ENCODE results near the gene DBNDD1.

DBNDD1 gene

DNA sequence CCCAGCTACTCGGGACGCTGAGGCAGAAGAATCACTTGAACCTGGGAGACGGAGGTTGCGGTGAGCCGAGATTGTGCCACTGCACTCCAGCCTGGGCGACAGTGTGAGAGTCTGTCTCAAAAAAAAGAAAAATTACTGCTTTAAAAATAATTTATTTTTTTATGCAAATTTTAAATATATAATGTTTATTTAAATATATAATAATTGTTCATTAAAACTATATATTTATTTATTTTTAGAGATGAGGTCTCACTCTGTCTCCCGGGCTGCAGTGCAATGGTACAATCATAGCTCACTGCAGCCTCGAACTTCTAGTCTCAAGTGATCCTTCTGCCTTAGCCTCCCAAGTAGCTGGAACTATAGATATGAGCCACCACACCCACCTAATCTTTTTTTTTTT, 15.2 kb upstream of the DBNDD1 start:
- no peak for DNase-seq

DNA sequence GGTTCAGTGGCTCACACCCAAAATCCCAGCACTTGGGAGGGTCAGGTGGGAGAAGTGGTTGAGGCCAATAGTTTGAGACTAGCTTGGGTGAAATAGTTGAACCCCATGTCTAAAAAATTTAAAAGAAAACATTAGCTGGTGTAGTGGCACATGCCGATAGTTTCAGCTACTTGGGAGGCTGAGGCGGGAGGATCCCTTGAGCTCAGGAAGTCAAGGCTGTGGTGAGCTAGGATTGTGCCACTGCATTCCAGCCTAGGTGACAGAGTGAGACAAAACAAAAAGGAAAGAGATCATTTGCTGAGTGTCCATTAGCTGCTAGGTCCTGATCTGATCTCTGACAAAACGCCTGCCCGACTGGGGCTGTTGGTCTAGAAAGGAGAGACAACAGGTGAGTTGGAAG, 14.1 kb upstream of the DBNDD1 start:
- DNase-seq = no peak

DNA sequence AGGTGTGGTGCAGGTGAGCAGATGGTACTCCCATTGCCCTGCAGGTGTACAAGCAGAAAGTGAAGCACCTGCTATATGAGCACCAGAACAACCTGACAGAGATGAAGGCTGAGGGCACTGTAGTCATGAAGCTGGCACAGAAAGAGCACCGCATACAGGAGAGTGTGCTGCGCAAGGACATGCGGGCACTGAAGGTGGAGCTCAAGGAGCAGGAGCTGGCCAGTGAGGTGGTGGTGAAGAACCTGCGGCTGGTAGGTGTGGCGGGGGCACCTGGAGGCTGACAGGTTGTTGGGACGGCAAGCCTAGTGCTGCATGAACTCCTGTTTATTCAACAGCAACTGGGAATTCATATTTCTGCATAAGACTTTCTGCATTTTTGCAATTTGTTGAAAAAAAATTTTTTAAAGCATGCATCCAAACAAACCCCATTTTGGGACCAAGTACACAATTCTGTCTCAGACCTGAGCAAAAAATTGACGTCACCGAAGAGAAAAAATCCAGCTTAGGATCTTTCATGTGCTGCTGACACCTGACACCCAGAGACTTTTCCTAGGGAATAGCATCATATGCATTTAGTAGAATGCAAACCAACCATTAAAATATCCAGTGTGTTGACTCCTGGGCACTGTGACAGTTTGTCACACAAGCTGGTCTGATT, 13.5 kb upstream of the DBNDD1 start:
- no peak for DNase-seq

DNA sequence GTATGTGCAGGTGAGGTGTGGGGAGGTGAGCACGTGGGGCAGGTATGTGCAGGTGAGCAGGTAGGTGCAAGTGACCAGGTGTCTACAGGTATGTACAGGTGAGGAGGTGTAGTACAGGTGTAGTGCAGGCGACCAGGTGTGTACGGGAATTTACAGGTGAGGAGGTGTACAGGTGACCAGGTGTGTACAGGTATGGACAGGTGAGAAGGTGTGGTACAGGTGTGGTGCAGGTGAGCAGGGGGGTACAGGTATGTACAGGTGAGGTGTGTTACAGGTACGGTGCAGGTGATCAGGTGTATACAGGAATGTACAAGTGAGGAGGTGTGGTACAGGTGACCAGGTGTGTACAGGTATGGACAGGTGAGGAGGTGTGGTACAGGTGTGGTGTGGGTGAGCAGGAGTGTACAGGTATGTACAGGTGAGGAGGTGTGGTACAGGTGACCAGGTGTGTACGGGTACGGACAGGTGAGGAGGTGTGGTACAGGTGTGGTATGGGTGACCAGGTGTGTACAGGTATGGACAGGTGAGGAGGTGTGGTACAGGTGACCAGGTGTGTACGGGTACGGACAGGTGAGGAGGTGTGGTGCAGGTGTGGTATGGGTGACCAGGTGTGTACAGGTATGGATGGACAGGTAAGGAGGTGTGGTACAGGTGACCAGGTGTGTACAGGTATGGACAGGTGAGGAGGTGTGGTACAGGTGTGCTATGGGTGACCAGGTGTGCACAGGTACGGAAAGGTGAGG, 12.8 kb upstream of the DBNDD1 start:
- peak; percentile 11 for DNase-seq

DNA sequence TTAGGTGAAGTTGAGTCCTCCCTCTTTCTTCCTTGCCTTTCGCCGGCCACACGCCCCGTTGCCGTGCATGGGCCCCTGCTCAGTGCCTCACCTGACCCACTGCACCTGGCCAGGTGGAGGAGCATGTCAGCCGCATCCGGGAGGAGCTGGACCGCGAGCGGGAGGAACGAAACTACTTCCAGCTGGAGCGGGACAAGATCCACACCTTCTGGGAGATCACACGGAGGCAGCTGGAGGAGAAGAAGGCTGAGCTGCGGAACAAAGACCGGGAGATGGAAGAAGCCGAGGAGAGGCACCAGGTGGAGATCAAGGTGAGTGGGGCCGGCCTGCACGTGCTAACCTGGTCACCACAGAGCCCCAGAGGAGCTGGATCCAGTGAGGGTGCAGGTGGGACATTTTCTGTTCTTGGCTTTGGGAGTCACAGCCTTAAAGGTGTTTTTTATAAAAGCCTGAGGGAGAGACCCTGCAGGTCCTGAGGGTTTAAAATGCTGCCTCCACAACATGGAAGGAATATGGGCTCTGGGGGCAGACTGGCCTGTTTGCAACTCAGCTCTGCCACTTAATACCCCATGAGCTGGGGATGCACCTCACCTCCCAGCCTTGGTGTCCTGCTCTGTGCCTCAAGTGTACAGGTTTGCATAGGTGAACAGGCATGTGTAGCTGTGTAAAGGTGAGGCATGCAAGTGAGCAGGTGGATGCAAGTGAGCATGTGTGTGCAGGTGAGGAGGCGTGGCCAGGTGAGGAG, 12.1 kb upstream of the DBNDD1 start:
- DNase-seq = no peak

DNA sequence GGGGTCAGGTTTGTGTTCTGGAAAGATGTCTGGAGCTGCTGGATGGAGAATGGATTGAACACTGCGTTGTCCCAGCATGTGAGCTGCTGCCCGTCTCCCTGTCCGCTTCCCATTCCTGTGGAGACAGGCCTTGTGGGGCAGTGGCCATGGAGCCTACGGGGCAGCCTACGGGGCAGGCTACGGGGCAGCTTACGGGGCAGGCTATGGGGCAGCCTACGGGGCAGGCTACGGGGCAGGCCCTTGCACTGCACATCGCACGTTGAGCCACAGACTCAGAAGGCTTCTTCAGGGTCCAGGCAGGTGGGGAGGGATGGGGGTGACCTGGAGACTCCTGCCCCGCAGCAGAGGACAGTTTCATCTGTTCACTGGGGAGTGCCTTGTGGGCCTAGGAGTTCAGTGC, 9.7 kb upstream of the DBNDD1 start:
- no peak for DNase-seq

DNA sequence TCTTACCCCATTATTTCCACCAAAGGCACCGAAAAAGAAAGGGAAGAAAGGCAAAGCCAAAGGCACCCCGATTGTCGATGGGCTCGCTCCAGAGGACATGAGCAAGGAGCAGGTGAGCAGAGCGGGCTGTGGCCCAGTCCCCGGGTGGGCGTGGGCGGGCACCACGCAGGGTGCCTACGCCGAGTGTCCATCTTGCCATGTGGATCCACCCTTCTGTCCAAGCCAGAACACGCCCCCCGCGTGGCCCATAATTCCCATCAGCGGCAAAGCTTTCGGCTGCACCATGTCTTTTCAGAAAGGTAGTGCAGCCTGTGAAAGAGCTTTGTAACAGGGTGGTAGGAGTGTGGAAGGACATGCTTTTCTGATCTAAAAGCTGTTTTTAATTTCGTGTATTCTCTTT, 8.4 kb upstream of the DBNDD1 start:
- no peak for DNase-seq

DNA sequence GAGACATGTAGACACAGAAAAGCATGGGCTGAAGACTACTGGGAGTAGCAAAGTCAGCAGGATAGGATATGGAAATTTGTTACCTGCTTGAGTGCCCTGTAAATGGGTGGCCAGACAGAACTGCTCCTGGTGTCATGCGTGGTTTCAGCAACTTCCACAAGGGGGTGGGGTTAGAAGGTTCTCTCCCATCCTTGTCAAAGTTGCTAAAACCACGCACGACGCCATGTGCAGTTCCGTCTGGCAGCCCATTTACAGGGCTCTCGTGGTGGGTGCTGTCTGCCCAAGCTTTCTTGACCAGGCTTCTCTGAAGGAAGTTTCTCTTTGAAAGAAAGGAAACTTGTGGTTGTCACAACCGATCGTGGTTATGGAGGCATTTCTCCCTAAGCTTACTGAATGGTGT, 6.9 kb upstream of the DBNDD1 start:
- DNase-seq = peak; percentile 11

DNA sequence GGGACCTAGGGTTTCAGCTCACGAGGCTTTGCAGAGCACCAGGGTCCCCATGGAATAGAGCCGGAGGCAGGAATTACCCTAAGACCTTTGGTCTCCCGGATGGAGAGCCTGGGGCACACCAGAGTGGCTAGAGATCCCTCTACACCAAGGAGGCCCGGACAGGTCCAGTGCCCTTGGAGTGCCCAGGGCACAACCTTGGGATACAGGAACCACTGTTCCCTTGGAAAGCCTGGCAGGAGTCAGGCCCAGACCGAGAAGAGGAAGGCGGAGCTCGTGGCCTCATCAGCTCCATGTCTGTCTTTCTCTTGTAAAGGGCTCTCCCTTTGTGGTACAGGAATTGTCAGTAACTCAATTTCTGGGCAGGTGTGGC, 3.8 kb upstream of the DBNDD1 start:
- DNase-seq = peak; percentile 37

DNA sequence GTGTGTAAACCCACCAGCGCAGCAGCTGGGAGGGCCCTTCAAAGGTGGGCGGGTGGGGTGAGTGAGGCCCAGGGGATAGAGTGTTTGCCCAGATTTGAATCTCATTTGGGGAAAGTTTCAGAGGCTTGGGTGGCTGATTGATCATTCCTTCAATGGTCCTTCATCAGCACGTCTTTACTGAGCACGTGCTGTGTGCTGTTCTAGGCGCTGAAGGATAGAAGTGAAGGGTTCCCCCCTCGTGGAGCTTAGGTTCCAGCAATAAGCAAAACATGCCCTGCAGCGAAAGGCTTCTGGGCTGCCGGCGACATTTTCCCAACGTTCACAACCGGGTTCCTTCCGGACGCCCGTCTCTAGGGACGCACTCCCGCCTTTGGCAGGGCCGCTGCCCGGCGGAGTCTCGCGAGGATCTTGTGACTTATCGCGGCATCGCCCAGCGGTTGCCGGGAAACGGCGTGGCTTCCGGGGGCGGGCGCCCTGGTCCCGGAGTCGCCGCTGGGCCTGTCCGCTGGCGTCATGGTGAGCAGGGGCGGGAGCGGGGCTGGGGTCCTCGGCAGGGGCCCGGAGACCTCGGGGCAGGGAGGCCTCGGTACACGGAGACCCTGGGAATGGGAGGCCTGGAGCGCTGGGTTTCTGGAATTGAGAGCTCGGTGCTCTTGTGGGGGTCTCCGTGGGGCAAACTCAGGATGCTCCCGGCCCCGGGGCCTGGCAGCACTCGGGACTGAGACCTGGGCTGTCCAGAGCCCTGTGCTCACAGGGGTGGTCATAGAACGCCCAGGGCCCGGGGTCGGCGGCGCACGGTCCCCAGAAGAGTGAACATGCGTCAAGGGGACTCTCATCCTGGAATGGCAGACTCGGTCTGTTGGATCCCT, 3.2 kb upstream of the DBNDD1 start:
- peak; percentile 95 for DNase-seq

DNA sequence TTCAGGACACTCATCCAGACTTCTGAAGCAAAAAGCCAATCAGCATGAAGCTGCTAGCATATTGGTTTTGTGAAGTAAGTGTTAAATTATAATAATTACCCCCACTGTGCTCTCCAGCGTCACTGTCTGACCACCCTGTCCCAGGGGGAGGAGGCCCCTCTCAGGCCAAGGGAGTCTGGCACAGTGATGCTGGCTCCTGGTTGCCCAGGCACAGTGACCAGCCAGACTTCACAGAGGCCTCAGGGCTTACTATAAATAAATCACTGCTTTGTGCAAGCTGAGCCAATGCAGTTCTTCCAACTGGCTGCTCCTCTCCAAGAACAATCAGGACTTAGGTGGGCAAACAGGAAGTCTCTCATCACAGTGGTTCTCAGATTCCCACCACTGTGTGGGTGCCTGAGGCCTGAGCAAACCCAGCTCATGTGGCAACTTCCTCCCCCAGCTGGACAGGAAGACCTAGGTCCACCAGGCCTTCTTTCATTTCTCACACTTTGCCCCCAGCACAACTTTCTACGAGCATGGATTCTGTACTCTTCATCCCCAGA, 1.7 kb upstream of the DBNDD1 start:
- DNase-seq = peak; percentile 21

DNA sequence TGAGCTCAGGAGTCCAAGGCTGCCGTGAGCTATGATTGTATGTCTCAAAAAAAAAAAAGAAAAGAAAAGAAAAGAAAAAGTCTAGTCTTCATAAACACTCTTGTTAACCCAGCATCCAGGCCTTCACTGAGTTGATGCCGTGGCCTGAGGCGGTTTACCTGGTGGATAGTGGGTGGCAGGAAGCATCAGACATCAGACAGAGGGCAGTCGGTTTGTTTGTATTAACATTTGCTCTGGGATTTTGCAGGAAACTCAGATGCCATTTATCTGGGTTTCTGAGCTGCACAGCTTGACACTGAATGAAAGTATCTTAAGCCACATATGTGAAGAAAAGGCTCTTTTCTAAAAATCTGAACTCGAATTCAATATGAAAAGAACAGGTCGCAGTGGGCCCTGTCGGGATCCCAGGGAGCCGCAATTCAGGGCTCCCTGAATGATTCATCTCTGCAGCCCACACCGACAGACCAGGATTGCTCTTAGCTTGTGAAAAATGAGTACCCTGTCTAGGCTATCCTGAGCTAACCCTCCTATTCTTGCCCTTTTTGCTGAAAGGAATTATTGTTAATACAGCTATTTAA, 1.1 kb upstream of the DBNDD1 start:
- peak; percentile 74 for DNase-seq

DNA sequence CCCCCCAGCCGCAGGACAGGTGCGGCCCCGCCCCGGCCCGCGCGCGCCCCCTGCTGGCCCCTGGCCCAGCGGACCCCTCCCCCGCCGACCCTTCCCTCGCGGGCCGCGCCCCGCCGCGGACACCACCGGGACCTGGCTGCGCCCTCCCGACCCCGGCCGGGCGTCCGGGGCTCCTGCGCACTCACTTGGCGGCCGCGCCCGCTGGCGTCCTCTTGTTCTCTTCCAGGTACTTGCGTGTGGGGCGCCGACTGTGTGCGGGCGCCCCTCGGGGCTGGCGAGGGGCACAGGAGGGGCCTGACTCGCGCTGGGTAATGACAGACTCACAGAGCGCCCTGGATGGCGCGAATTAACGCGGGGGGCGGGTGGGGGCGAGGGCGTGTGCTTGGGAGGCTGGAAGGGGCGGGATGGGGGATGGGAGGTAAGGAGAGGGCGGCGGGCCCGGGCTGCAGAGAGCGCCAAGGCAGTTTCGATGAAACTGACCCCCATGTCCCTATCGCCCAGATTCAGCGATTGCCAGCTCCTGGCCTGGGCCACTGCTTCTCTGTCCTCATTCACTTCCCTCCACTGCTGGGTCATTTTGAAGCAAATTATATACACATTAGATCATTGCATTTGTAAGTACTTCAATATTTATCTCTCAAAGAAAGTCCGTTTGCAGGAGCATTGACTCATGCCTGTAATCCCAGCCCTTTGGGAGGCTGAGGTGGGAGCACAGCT, 445 bp upstream of the DBNDD1 start:
- peak; percentile 75 for DNase-seq

DNA sequence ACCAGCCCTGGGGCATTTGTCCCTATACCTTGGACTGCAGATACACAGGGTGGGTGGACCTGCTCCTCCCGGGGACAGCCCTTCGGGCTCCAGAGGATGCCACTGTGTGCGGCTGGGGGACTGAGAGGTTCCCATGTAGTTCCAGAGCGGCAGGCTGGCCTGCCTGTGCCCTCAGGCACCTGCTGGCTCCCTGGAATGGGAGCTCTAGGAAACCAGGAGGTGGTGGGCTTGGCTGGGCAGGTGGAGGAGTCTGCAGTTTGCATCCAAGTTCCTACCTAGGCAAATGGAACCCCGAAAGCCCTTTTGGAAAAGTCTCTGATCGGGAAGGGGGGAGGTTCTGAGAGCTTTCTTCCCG, 982 bp downstream of the DBNDD1 start:
- peak; percentile 54 for DNase-seq

DNA sequence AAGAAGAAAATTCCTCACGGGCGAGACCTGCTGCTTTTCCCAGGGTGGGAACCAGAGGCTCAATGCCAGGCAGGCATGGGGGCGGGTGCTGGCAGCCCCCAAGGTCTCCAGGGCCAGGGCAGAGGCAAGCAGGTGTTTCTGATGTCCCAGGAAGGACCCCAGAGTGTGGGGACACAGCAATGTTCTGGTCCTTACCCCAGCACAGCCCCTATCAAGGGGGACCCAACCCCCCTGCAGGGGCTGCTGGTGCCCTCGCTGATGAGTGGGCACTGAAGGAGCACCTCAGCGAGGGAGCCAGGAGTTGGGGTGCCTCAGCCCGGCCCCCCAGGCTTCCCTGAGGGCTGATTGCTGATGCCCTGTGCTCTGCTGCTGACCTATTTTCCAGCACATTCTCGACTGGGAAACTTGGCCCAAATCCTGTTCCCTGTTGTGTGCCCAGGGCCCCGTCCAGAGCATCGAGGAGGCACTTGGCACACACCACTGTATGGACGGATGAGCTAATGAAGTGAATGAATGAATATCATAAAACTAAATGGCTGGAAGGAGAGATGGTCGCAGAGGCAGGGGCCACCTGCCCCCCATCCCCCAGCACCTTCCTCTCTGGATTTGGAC, 2.8 kb downstream of the DBNDD1 start:
- no peak for DNase-seq

DNA sequence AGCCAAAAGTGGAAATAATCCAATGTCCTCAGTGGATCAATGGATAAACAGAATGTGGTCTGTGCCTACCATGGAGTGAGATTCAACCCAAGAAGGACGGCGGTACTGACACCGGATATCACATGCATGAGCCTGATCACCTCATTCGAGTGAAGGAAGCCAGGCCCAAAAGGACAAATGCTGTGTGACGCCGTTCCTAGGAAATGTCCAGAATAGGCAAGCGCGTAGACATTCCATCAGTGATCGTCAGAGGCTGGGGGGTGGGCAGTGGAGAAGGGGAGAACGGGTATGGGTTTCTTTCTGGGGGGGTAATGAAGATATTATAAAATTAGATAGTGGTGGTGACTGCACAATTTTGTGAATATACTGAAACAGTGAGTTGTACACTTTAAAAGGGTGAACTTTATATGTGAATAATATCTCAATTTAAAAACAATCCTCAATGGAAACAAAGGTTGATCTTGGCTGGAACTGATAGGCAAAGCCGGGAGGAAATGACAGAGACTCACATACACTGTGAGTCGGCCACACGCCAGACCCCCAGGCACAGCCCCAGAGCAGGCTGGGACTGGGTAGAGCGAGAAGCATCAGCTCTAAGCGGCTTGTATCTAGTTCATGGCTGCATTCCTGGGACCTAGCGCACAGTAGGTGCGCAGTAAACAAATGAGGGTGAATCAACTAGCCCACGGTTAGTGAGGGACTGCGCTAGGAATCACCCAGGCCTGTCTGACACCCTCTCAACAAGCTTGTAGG, 3.5 kb downstream of the DBNDD1 start:
- DNase-seq = no peak

DNA sequence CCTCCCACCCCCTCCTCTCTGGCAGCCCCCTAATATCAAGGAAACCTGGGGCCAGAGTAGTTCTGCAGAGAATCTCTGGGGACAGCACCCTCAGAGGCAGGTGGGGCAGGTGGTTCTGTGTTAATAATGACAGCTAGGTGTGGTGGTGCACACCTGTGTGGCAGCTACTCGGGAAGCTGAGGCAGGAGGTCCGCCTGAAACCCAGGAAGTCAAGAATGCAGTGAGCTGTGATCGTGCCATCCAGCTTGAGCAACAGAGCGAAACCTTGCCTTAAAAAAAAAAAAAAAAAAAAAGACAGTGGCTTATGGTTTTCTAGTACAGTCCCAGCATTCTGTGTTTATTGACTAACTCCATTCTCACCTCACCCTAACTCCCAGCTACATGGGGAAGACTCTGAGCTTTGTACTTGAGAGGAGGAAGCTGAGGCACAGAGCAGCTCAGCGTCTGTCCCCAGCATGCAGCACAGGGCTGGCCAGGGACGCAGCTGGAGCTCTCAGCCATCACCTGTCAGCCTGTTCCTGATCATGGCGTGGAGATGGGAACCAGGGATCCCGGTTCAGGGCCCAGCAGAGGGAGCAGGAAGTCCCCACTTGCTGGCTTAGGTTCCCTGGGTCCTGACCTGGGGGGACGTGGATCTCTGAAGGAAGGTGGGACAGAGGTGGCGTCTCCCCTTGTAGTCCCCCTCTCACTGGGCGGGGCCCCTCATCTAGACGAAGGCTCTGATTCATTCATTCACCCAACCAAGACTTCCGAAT, 6.1 kb downstream of the DBNDD1 start:
- peak; percentile 25 for DNase-seq

DNA sequence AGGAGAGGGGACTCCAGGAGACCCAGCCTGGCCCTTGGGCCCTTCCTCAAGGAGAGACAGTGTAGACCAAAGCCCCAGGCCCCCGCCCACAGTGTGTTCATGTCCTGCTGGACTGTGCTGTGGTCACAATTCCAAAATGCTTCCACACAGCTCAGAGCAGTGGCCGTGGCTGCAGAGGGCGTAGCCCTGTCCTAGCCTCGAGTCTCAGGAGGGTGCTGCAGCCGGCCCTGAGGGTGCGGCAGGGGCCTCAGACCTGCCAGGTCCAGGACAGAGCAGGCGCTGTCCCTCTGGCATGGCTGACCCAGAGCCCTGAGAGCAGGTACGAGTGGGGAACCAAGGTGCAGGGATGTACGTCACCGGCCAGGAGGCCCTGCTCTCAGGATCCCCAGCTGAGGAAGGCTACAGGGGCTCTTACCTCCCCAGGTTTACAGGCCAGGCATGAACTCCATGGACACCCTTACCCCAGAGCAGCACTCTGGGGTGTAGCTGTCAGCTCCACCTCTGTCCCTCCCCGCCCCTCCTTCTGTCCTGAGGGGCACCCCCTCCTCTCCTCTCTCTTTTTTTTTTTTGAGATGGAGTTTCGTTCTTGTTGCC, 7.3 kb downstream of the DBNDD1 start:
- DNase-seq = no peak

DNA sequence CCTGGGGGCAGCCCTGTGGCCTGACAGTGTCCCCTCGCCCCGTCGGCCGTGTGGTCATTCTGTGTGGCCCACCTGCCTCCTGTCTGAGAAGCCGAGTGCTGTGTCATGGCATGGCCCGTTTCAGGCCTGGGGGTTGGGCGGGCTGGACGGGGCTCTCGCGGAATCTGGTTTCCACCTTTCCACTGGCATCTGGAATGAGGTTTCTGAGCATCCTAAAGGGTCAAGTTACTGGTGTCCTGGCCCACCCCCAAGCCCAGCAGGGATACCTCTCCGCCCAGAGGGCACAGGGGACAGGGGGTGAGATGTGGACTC, 7.8 kb downstream of the DBNDD1 start:
- DNase-seq = no peak

All from DMS53 (cell line).